Measurements from ENCODE around the gene TCF23.

TCF23 gene

DNA sequence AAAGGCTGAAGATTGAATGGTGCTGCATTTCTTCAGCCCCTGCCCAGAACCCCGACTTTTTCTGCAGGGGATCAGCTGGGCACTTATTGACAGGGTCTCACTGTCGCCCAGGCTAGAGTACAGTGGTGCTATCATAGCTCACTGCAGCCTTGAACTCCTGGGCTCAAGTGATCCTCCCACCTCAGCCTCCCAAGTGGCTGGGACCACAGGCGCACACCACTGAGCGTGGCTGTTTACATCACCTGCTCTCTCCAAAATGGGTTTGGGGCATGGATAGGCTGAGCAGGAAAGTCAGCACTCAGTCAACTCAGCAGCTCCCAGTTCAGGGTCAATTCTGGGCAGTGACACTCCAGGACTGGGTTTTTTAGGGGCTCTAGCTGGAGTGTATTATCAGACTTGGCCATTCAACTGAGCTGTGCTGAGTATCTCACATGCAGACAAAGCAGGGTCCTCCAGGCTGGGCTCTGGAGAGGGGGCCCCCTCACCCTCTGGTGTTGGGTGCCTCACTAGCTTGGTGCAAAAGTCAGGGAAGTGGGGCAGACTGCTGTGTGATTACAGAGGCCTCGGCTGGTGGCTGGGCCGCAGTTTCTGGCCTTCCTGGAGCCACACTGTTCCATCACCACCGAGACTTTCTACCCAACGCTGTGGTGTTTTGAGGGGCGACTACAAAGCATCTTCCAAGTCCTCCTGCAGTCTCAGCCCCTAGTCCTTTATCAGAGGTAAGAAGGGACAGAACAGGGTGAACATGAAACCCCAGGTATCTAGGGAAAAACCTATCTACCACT is 20.7 kb upstream of the TCF23 start:
- in situ Hi-C loops (cut with MboI; ENCODE audit: low sequenced_read_pairs) = no loop called here

DNA sequence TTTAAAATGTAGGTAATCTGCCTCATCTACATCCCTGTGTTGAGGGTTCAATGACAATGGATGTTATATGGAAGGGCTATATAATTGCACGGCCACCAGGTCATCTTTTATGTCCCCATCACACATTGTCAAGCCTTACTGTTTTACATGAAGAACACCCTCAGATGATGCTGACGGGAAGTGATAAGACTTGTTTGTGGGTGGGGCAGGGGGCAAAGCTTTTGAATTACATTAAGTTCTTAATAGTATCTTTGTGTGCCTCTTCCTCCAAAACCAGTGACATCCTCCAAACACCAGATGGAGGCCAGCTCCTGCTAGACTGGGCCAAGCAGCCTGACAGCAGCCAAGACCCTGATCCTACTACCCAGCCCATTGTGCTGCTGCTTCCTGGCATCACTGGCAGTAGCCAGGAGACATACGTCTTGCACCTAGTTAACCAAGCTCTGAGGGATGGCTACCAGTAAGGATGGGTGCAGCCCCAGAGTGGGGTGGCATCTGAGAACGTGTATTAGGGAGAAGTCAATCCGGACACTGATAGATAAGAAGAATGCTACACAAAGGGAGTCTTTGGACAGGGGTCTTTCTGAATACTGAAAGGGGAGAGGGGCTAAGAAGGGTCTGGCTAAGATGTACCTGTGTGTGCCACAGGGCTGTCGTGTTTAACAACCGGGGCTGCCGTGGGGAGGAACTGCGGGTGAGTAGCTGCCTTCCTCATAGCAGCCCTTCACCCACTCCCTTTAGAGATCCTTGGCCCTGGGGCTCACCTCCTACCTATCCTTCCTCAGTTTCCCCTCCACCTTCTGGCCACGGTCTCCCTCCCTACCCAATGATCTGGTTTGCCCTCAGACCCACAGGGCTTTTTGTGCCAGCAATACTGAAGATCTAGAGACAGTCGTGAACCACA is 19.9 kb upstream of the TCF23 start:
- in situ Hi-C loops (cut with MboI; ENCODE audit: low sequenced_read_pairs) = no loop called here

DNA sequence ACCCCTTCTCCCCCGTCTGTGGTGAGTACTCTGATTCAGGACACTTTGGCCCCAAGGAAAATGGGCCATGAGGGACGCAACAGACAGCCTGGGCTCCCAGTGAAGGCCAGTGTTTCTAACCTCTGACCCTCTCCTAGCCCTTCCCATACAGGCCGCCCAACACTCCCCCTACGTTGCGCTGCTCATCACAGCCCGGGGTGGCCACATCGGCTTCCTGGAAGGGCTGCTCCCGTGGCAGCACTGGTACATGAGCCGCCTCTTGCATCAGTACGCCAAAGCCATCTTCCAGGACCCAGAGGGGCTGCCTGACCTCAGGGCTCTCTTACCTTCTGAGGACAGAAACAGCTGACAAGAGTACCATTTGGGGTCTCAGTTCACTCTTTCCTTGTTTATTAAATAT is 18.4 kb upstream of the TCF23 start:
- in situ Hi-C loops (cut with MboI; ENCODE audit: low sequenced_read_pairs) = no loop called here

DNA sequence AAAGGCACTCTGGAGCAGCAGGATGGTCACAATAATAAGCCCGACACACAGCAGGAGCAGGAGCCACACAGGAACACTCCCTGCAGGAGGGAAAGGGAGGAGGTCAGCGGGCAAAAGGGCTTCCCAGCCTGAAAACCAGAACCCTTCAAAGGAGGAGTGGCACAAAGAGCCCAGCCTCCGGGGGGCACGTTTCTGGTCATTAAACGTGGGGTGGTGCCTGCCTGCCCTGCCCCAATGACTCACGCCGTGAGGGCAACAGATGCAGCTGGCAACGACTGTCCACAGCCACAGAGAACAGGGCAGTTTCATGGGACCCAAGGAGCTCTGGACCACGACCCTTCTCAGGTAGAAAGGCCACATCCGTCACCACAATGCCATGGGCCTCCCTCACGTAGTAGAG is 17.4 kb upstream of the TCF23 start:
- in situ Hi-C loops (cut with MboI; ENCODE audit: low sequenced_read_pairs) = no loop called here

DNA sequence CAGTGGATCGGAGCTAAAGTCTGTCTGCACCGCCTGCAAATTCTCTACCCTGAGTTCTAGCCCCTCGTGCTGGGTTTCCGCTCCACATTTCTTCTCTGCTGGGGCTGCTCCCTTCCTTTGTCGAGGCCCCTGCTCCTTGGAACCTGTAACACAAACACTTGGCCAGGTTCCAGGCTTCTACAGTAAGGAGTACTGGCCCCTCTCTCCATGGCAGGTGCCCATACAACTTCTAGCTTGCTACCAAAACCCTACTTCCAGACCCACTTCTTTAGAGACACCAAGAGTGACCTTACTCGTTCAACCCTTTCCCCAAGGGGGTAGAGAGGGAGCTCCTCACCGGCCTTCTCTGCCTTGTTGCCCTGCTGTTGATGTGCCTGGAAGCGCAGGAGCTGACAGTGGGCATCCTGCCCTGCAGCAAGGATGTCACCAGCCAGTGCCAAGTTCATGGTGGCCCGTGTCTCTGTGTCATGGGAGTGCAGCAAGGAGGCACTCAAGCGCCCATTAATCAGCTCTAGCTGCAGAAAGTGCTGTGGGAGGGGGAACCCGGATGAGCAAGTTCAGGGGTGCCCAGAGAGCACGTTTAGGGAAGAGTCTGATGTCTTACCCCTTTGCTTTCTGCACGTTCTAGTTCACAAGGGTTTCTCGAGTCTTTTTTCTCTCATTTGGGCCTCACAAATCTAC is 15.5 kb upstream of the TCF23 start:
- in situ Hi-C loops (cut with MboI; ENCODE audit: low sequenced_read_pairs) = no loop called here

DNA sequence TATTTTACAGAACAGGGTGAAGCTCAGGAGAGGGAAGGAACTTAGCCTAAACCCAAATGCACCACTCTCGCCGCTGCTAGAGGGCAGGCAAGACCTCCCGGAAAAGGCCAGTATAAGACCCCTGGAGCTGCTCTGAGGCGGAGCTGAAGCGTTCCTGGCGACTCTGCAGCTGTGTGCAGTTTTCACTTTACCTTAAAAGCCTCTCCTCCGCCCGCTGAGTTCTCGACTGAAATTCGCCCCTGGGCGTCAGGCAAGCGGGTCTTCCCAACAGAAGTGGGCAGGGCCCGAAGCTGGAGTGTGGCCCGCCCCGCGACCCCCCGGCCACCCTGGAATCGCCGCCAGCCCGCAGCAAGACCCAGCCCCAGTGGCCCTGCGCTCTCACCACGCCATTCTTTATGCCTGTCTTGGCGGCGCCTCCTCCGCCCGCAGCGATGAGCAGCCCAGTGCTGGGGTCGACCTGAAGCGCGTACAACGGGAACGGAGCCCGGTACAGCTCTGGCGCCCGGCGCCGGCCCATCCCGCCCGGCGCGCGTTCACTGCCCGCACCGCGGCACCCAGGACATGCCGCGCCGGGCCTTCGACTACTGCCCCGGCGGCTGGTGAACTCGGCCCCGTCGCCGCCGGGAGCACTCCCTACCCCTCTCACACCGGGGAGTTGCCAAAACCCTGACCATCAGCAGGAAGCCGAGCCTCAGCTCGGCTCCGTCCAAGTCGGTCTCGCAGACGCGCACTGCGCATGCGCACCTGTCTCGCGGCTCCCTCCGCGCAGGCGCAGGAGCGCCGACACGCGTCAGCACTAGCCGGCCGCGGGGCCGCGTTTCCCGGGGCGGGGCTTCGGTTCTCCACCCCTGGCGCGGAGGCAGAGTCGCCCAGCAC is 14.7 kb upstream of the TCF23 start, which contains the start of gene PREB:
PREB (minus strand) TSS at position 732 of the 876 bp plus-strand sequence; CDS start at position 517, 215 bp downstream.
- in situ Hi-C loops (cut with MboI; ENCODE audit: low sequenced_read_pairs) = no loop called here

DNA sequence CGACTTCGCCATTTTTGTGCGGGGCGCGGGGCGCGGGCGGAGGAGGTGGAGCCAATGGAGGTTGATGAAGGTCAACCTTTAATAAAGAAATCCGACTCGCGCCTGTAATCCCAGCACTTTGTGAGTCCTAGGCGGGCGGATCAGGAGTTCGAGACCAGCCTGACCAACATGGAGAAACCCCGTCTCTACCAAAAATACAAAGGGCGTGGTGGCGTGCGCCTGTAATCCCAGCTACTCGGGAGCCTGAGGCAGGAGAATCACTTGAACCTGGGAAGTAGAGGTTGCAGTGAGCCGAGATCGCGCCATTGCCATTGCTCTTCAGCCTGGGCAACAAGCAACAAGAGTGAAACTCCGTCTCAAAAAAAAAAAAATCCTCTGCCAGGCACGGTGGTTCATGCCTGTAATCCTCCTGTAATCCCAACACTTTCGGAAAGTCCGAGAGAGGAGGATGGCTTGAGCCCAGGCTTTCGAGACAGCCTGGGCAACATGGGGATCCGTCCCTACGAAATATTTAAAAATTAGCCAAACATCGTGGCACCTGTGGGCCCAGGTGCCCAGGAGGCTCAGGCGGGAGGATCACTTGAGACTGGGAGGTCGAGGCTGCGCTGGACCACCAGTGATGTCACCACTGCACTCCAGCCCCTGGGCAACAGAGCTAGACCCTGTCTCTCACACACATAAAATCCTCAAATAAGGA is 13.9 kb upstream of the TCF23 start:
- in situ Hi-C loops (cut with MboI; ENCODE audit: low sequenced_read_pairs) = no loop called here

DNA sequence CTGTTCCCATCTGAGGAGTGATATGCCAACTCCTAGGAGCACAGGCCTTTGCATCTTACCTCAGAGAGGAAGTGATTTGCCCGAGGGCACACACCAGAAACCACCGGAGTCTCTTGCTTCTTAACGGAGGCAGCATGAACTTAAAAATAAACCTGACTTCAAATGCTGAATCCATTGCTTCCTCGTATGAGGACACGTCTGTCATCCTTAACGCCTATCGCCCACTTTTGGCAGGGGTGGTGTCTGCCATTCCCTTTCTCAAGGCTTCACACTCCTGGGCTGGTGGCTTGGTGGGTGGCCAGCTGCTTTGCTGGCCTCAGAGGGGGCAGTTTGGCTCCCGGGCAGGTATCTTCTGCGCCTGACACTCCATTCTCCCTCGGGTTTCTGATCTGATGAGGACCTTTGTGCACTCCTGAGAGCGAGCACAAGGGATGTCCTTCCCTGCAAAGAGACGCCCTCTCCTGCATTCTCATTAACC is 13.3 kb upstream of the TCF23 start:
- in situ Hi-C loops (cut with MboI; ENCODE audit: low sequenced_read_pairs) = no loop called here

DNA sequence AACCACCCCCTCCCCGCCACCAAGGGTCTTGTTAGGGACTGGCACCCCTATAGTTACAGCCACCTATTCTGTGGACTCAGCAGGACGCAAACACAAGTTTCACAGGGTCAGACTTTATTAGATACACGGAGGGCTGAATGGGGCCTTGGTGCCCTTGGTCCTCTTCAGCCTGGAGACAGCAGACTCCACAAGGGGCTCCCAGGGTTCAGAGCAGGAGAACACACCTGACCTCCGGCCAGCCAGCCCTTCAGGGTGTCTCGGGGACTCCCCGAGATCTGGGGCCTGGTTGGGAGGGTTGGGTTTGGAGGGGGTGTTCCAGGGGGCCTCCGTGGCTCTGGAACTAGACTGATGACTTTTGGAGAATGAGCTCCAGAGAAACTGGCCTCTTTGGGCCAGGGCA is 12.1 kb upstream of the TCF23 start:
- in situ Hi-C loops (cut with MboI; ENCODE audit: low sequenced_read_pairs) = no loop called here

DNA sequence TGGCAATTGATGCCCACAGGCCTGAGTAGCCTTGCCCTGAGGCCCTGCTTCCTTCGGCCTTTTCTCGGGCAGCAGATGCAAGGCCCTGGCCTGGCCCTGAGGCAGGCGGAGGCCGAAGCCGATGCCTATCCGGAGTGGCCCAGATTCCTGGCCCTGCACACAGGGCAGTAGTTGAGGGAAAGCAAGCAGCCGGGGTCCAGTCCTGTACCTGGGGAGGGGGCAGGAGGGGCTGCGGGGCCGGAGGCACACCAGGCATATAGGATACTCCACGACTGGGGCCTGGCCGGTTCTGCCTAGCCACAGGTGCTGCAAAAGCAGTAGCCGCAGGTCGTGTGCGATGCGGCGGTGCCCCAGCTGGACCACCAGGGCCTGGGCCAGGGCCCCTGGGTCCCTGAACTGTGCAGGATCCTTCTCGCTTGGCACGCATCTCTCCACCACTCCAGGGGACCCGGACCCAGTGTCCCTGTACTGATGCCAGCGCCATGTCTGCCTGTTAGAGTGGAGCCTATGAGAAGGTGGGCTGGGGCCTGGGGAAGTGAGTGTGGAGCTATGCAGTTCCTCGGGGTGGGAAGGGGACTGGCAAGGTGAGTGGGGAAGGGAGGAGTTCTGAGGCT is 11.4 kb upstream of the TCF23 start:
- in situ Hi-C loops (cut with MboI; ENCODE audit: low sequenced_read_pairs) = no loop called here

DNA sequence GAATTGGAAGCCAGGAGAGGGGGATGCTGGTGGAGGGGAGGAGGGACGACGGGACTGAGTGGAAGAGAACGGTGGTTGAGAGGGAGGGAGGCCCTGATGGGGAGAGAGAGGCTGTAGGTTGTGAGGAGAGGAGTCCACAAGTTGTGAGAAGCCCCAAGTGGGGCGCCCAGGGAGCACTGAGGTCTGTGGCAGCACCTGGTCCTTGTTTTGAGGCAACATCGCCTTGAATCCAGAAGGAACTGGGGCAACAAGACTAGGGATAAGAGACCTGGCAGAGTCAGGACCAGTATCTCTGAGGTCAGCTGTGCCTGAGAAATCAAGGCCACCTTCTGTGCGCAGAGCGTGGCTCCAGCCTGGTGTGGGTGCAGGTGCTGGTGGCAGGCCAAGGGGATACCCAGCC is 10.7 kb upstream of the TCF23 start:
- in situ Hi-C loops (cut with MboI; ENCODE audit: low sequenced_read_pairs) = no loop called here

DNA sequence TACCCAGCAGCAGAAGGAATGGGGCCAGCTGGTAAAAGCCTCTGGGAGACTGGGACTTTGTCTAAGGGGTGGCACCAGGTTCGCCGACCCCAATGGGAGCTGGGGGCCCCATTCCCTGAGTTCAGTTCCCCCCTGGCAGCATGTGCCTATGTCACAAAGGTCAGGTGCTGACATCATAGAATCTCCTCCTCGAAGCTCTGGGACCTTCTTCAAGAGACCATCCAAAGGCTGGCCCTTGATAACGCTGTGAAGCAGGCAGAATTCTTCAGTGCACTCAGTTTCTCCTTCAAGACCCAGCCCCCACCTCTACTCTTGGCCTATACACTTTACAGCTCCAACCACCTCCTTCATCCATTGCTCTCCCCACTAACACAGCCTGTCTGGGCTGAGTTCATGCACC is 9.5 kb upstream of the TCF23 start, which contains the start of gene PRR30:
PRR30 (minus strand) TSS at position 101 of the 400 bp plus-strand sequence. CDS start 1,081 bp downstream, outside the sequence.
- in situ Hi-C loops (cut with MboI; ENCODE audit: low sequenced_read_pairs) = no loop called here

DNA sequence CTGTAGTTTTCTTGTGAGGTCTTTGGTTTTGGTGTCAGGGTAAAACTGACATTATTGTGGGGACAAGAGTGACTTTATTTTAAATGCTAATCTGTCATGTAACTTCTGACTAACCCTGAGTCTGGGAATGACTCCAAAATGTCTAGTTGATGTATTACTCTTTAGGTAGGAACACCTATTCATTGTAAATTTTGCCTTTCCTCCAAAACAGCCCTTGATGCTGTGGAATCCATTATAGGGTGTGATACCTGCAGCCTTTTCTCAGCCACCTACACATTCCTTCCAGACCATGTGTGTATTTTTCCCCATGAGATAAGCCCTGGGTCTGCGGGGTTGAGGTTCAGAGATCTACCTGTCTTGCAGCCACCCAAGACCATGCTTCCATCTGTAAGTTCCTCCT is 5.5 kb upstream of the TCF23 start:
- in situ Hi-C loops (cut with MboI; ENCODE audit: low sequenced_read_pairs) = no loop called here

DNA sequence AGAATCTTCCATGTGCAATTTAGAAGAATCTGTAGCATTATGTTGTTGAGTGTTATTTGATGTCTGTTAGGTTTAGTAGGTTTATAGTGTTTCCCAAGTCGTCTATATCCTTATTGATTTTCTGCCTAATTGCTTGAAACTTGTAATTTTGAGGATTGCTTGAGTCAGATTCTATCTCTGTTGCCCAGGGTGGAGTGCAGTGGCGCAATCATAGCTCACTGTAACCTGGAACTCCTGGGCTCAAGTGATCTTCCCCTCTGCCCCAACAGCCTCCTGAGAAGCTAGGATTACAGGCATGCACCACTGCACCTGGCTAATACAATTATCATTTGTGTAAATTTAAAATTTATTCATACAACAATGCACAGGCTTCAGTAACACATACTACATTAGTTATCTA is 3.1 kb upstream of the TCF23 start:
- in situ Hi-C loops (cut with MboI; ENCODE audit: low sequenced_read_pairs) = no loop called here

DNA sequence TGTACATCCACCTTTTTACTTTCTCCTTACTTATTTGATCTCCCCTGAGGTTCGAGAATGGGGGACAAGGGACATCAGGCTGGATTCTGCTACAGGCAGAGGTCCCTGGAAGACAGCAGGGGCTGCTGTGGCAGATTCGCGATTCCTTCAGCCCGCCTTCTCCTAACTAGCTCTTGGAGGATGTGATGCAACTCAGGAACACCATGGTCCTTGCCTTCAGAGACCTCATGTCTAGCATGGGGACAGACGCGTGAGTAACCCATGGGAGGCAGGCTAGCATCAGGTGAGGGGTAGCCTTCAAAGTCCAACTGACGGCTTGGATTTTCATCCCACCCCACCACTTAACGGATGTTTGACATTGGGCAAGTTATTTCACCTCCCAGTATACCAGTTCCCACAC is 869 bp upstream of the TCF23 start:
- in situ Hi-C loops (cut with MboI; ENCODE audit: low sequenced_read_pairs) = no loop called here

DNA sequence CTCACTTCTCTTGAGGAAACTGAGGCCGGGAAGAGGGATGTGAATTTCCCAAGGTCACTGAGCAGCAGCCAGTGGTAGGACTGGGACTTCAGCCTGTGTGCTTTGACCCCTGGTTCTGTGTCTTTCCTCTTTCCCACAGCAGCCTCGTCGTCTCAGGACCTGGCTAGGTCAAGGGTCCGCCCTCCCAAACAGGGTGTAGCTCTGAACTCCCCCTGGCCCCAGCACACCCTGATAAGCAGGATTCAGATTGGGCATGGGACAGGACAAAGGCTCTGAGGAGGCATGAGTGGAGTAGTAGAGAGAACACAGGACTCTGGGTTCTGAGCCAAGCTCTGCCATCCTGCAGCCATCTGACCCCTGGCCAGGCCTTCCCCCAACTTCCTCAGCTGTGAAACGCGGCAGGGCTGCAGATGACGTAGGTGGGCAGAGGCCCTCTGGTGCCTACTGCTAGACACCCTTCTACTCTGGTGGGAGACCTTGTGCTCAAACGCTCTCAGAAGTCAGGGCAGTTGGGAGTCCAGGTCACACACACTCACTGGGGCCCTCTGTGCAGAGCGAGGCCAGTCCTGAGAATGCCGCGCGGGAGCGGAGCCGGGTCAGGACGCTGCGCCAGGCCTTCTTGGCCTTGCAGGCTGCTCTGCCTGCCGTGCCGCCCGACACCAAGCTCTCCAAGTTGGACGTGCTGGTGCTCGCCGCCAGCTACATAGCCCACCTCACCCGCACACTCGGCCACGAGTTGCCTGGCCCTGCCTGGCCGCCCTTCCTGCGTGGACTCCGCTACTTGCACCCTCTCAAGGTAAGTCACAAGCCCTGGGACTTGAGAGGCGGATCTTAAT is 984 bp downstream of the TCF23 start:
- in situ Hi-C loops (cut with MboI; ENCODE audit: low sequenced_read_pairs) = no loop called here

DNA sequence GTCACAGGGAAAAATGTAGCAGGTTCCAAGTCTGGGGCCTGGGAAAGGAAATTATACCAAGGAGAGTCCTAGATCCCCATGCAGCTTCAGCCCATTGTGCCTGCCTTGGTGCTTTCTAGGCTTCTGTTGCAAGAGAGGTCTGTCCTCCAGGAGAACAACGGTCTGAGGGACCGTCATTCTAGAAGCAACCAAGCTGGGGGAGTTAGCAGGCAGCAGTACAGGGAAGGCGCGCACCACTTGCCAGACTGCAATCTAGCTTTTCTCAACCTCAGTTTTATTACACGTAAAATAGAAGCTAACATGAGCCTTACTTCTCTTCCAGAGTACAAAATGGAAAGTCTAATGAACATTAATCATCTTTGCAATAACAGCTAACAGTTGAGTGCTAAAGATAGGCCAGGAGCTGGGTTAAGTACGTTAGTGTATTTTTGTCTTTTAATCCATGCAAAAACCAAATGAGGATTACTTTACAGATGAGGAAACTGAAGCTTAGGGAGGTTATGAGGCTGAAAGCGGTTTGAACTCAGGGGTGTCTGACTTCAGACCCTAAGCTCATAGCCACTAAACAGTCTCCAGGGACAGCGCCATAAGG is 1.9 kb downstream of the TCF23 start:
- in situ Hi-C loops (cut with MboI; ENCODE audit: low sequenced_read_pairs) = no loop called here
